WTC11 (cell line): Measurements from ENCODE around the gene TMEM120B. TPM values are rescaled to one million over a fixed set of nuclear protein-coding genes. Genes with fewer than 3 reads are reported as not detected.

Source experiments
- ATAC-seq: fragments of 200-7000 bp; cut with Tn5 transposase; 2 replicates; pipeline ENCODE4 v1.10.0; 2021; ENCODE audit warnings: mild to moderate bottlenecking, moderate library complexity
- CTCF ChIA-PET: fragments of 300-600 bp; sonication (Branson Sonifier 250); formaldehyde crosslinking; loops from one replicate; lab custom pipeline; 2021; ENCODE audit warnings: antibody characterized with exemption; lab: Charles Lee
- POLR2A ChIA-PET: fragments of 350-600 bp; sonication (Branson Sonifier 250); formaldehyde crosslinking; loops from one replicate; lab custom pipeline; 2021; ENCODE audit warnings: antibody characterized with exemption; lab: Charles Lee
- DNase-seq: peaks from one replicate; pipeline ENCODE4 v3.0.0; 2021; ENCODE audit warnings: low spot score
- H3K27ac Mint-ChIP-seq: 2 replicates; pipeline ENCODE4 v1.8.0; 2021; ENCODE audit warnings: mixed read lengths
- H3K27me3 Mint-ChIP-seq: 2 replicates; pipeline ENCODE4 v1.8.0; 2021; ENCODE audit warnings: low read depth, mild to moderate bottlenecking, moderate library complexity, mixed read lengths
- H3K36me3 Mint-ChIP-seq: 2 replicates; pipeline ENCODE4 v1.8.0; 2021; ENCODE audit warnings: mixed read lengths
- H3K4me1 Mint-ChIP-seq: 2 replicates; pipeline ENCODE4 v1.8.0; 2022; ENCODE audit warnings: mixed read lengths
- H3K4me3 Mint-ChIP-seq: 2 replicates; pipeline ENCODE4 v1.8.0; 2021; ENCODE audit warnings: mild to moderate bottlenecking, moderate library complexity, mixed read lengths
- H3K9me3 Mint-ChIP-seq: 2 replicates; pipeline ENCODE4 v1.8.0; 2021; ENCODE audit warnings: mixed read lengths
- CBFB ChIP-seq: sonication (generic); formaldehyde crosslinking; IDR thresholded peaks from 2 replicates; pipeline ENCODE4 v1.8.1; 2022; ENCODE audit warnings: mild to moderate bottlenecking, low read depth, missing genetic modification reagents
- GABPB1 ChIP-seq: sonication (generic); formaldehyde crosslinking; IDR thresholded peaks from 2 replicates; pipeline ENCODE4 v1.8.1; 2023; ENCODE audit warnings: mild to moderate bottlenecking, missing genetic modification reagents
- JUN ChIP-seq: sonication (generic); formaldehyde crosslinking; IDR thresholded peaks from 2 replicates; pipeline ENCODE4 v1.8.0; 2023; ENCODE audit warnings: mild to moderate bottlenecking, missing genetic modification reagents
- NFATC4 ChIP-seq: fragments of 250-450 bp; sonication (Bioruptor Pico); IDR thresholded peaks from 2 replicates; pipeline ENCODE4 v1.9.0; 2021; ENCODE audit warnings: mild to moderate bottlenecking
- NFE2L1 ChIP-seq: sonication (generic); formaldehyde crosslinking; IDR thresholded peaks from 2 replicates; pipeline ENCODE4 v1.8.1; 2023; ENCODE audit warnings: missing genetic modification reagents
- NFYB ChIP-seq: sonication (generic); formaldehyde crosslinking; conservative IDR thresholded peaks from 2 replicates; pipeline ENCODE4 v1.8.0; 2022; ENCODE audit warnings: low read depth, missing genetic modification reagents
- ZBTB21 ChIP-seq: sonication (generic); formaldehyde crosslinking; IDR thresholded peaks from 2 replicates; pipeline ENCODE4 v1.8.1; 2023; ENCODE audit warnings: mild to moderate bottlenecking, missing genetic modification reagents, borderline replicate concordance
- ZNF416 ChIP-seq: fragments of 250-450 bp; sonication (Bioruptor Pico); IDR thresholded peaks from 2 replicates; pipeline ENCODE4 v1.9.0; 2021; ENCODE audit warnings: mild to moderate bottlenecking, inconsistent platforms
- total RNA-seq: library from RNA; stranded (reverse); gene quantifications from 3 replicates; pipeline ENCODE4 v1.2.3, GENCODE V29; 2021
- TF ChIP-seq, protein P1 (sequence below): sonication (generic); formaldehyde crosslinking; IDR thresholded peaks from 2 replicates; pipeline ENCODE4 v1.8.1; 2023; ENCODE audit warnings: mild to moderate bottlenecking, missing genetic modification reagents
- TF ChIP-seq, protein P2 (sequence below): sonication (generic); formaldehyde crosslinking; IDR thresholded peaks from 2 replicates; pipeline ENCODE4 v1.8.0; 2022; ENCODE audit warnings: mild to moderate bottlenecking, missing genetic modification reagents
- TF ChIP-seq, protein P3 (sequence below): fragments of 250-450 bp; sonication (Bioruptor Pico); IDR thresholded peaks from 2 replicates; pipeline ENCODE4 v1.9.0; 2021; ENCODE audit warnings: moderate library complexity, mild to moderate bottlenecking, inconsistent platforms, borderline replicate concordance
- TF ChIP-seq, protein P4 (sequence below): sonication (generic); formaldehyde crosslinking; IDR thresholded peaks from 2 replicates; pipeline ENCODE4 v1.8.0; 2023; ENCODE audit warnings: missing genetic modification reagents, mild to moderate bottlenecking, borderline replicate concordance
- TF ChIP-seq, protein P5 (sequence below): fragments of 250-450 bp; sonication (Bioruptor Pico); IDR thresholded peaks from 2 replicates; pipeline ENCODE4 v1.8.0; 2021; ENCODE audit warnings: mild to moderate bottlenecking
- TF ChIP-seq, protein P6 (sequence below): sonication (generic); formaldehyde crosslinking; IDR thresholded peaks from 2 replicates; pipeline ENCODE4 v1.8.1; 2023; ENCODE audit warnings: mild to moderate bottlenecking, missing genetic modification reagents, moderate library complexity
- TF ChIP-seq, protein P7 (sequence below): sonication (generic); formaldehyde crosslinking; IDR thresholded peaks from 2 replicates; pipeline ENCODE4 v1.8.0; 2022; ENCODE audit warnings: mild to moderate bottlenecking, missing genetic modification reagents
- TF ChIP-seq, protein P8 (sequence below): sonication (generic); formaldehyde crosslinking; IDR thresholded peaks from 2 replicates; pipeline ENCODE4 v1.8.0; 2022; ENCODE audit warnings: mild to moderate bottlenecking, missing genetic modification reagents
- TF ChIP-seq, protein P9 (sequence below): fragments of 200-600 bp; IDR thresholded peaks from 2 replicates; pipeline ENCODE4 v1.8.0; 2022; ENCODE audit warnings: antibody characterized with exemption

The TMEM120B gene
- total RNA-seq, 1 experiment from 2014 or later = 36.9 TPM

DNA sequence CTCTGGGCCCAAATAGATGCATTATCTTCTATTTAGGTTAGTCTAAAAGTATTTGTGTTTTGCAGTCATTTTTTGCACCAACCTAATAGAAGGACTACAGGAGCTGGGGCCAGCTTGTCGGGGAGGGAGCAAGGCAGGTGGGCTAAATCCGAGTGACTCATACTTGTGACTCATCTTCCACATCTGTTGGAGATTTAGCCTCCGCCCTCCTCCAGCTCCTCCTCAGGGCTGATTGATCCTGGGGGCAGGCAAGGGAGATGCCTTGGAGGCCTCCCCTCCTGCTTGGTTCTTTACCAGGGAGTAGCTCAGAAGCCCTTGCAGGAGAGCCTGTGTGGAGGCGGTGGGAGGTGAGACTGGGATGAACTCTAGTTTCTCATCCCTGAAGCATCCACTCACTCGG is 53.0 kb downstream of the TMEM120B start:
- Mint-ChIP-seq H3K4me1 (no peaks in the 10 kb centered on the region), H3K36me3 (peaks cover 15% of the 10 kb centered on the region), H3K27me3 (no peaks in the 10 kb centered on the region; the same call in 1 of the 2 replicates), H3K27ac (no peak overlapping the region), H3K4me3 (no peak overlapping the region), H3K9me3 (no peaks in the 10 kb centered on the region)
- DNase-seq (no peak), ATAC-seq (no peak)
- ChIA-PET CTCF (interaction anchor here (0.6 to 1.7 kb wide), 2 partner anchors 53 to 364 kb away, joined by 3 to 7 read pairs; partner anchors contain the start of gene TMEM120B), POLR2A (interaction anchor here (0.5 kb wide), 1 partner anchor 16 kb away, joined by 3 read pairs; no protein-coding TSS in a partner anchor)
- TF ChIP-seq, protein P1, sequence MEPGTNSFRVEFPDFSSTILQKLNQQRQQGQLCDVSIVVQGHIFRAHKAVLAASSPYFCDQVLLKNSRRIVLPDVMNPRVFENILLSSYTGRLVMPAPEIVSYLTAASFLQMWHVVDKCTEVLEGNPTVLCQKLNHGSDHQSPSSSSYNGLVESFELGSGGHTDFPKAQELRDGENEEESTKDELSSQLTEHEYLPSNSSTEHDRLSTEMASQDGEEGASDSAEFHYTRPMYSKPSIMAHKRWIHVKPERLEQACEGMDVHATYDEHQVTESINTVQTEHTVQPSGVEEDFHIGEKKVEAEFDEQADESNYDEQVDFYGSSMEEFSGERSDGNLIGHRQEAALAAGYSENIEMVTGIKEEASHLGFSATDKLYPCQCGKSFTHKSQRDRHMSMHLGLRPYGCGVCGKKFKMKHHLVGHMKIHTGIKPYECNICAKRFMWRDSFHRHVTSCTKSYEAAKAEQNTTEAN = no peak
- TF ChIP-seq NFATC4 (CRISPR knock-in tag) = no peak
- TF ChIP-seq, protein P2, sequence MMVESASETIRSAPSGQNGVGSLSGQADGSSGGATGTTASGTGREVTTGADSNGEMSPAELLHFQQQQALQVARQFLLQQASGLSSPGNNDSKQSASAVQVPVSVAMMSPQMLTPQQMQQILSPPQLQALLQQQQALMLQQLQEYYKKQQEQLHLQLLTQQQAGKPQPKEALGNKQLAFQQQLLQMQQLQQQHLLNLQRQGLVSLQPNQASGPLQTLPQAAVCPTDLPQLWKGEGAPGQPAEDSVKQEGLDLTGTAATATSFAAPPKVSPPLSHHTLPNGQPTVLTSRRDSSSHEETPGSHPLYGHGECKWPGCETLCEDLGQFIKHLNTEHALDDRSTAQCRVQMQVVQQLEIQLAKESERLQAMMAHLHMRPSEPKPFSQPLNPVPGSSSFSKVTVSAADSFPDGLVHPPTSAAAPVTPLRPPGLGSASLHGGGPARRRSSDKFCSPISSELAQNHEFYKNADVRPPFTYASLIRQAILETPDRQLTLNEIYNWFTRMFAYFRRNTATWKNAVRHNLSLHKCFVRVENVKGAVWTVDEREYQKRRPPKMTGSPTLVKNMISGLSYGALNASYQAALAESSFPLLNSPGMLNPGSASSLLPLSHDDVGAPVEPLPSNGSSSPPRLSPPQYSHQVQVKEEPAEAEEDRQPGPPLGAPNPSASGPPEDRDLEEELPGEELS = no peak
- TF ChIP-seq NFYB (CRISPR knock-in tag) = no peak
- TF ChIP-seq JUN = no peak
- TF ChIP-seq GABPB1 (CRISPR knock-in tag) = no peak
- TF ChIP-seq, protein P3, sequence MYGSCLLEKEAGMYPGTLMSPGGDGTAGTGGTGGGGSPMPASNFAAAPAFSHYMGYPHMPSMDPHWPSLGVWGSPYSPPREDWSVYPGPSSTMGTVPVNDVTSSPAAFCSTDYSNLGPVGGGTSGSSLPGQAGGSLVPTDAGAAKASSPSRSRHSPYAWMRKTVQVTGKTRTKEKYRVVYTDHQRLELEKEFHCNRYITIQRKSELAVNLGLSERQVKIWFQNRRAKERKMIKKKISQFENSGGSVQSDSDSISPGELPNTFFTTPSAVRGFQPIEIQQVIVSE = no peak
- TF ChIP-seq, protein P4, sequence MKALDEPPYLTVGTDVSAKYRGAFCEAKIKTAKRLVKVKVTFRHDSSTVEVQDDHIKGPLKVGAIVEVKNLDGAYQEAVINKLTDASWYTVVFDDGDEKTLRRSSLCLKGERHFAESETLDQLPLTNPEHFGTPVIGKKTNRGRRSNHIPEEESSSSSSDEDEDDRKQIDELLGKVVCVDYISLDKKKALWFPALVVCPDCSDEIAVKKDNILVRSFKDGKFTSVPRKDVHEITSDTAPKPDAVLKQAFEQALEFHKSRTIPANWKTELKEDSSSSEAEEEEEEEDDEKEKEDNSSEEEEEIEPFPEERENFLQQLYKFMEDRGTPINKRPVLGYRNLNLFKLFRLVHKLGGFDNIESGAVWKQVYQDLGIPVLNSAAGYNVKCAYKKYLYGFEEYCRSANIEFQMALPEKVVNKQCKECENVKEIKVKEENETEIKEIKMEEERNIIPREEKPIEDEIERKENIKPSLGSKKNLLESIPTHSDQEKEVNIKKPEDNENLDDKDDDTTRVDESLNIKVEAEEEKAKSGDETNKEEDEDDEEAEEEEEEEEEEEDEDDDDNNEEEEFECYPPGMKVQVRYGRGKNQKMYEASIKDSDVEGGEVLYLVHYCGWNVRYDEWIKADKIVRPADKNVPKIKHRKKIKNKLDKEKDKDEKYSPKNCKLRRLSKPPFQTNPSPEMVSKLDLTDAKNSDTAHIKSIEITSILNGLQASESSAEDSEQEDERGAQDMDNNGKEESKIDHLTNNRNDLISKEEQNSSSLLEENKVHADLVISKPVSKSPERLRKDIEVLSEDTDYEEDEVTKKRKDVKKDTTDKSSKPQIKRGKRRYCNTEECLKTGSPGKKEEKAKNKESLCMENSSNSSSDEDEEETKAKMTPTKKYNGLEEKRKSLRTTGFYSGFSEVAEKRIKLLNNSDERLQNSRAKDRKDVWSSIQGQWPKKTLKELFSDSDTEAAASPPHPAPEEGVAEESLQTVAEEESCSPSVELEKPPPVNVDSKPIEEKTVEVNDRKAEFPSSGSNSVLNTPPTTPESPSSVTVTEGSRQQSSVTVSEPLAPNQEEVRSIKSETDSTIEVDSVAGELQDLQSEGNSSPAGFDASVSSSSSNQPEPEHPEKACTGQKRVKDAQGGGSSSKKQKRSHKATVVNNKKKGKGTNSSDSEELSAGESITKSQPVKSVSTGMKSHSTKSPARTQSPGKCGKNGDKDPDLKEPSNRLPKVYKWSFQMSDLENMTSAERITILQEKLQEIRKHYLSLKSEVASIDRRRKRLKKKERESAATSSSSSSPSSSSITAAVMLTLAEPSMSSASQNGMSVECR (CRISPR knock-in tag) = no peak
- TF ChIP-seq, protein P5, sequence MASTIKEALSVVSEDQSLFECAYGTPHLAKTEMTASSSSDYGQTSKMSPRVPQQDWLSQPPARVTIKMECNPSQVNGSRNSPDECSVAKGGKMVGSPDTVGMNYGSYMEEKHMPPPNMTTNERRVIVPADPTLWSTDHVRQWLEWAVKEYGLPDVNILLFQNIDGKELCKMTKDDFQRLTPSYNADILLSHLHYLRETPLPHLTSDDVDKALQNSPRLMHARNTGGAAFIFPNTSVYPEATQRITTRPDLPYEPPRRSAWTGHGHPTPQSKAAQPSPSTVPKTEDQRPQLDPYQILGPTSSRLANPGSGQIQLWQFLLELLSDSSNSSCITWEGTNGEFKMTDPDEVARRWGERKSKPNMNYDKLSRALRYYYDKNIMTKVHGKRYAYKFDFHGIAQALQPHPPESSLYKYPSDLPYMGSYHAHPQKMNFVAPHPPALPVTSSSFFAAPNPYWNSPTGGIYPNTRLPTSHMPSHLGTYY (CRISPR knock-in tag) = no peak
- TF ChIP-seq CBFB (CRISPR knock-in tag) = no peak

DNA sequence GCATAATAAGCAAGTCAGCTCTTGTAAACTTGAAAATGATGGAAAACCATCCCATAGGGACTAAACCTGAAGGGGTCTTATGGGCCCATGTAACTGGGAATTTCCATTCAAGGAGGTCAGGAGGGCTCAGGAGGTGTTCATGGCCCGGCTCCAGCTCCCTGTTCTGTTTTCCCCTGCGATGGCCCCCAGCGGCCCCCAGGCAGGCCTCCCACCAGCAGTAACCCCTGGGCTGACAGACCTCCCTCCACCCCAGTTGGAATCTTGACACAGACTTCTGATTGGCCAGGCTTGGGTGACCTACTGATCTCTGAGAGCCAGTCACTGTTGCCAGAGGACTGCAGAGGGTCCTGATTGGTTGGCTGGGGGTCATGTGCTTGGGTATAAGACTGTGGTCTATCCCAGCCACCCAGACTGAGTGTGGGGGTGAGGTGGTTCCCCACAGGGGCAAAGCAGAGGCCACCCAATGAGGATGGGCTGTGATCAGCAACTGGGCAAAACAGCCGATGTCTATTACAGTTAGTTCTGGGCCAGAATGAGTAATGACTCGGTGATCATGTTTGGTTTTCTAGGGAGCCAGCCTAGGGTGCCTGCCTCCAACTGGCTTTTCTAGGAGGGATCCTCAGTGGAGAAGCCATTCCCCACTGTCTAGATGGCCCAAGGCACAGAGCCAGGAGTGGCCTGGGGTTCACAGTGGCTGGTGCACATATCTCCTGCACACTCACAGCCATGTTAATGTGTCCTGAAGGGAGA is 53.9 kb downstream of the TMEM120B start:
- Mint-ChIP-seq H3K36me3 (peaks cover 11% of the 10 kb centered on the region), H3K9me3 (no peaks in the 10 kb centered on the region), H3K27ac (no peak overlapping the region), H3K27me3 (no peaks in the 10 kb centered on the region; the same call in 1 of the 2 replicates), H3K4me3 (no peak overlapping the region), H3K4me1 (no peaks in the 10 kb centered on the region)
- ATAC-seq (peak; percentile 46), DNase-seq (no peak)
- POLR2A ChIA-PET = no interaction called here
- CTCF ChIA-PET = interaction anchor here (1.7 kb wide), 1 partner anchor 53 kb away, joined by 7 read pairs; the partner anchor contains the start of gene TMEM120B
- TF ChIP-seq NFYB (CRISPR knock-in tag) (peak; percentile 86), ZBTB21 (no peak), NFE2L1 (CRISPR knock-in tag) (no peak), GABPB1 (CRISPR knock-in tag) (no peak), ZNF416 (CRISPR knock-in tag) (no peak)
- TF ChIP-seq, protein P6, sequence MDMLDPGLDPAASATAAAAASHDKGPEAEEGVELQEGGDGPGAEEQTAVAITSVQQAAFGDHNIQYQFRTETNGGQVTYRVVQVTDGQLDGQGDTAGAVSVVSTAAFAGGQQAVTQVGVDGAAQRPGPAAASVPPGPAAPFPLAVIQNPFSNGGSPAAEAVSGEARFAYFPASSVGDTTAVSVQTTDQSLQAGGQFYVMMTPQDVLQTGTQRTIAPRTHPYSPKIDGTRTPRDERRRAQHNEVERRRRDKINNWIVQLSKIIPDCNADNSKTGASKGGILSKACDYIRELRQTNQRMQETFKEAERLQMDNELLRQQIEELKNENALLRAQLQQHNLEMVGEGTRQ = peak; percentile 75
- TF ChIP-seq, protein P7, sequence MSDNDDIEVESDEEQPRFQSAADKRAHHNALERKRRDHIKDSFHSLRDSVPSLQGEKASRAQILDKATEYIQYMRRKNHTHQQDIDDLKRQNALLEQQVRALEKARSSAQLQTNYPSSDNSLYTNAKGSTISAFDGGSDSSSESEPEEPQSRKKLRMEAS (CRISPR knock-in tag) = no peak
- TF ChIP-seq, protein P8, sequence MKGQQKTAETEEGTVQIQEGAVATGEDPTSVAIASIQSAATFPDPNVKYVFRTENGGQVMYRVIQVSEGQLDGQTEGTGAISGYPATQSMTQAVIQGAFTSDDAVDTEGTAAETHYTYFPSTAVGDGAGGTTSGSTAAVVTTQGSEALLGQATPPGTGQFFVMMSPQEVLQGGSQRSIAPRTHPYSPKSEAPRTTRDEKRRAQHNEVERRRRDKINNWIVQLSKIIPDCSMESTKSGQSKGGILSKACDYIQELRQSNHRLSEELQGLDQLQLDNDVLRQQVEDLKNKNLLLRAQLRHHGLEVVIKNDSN (CRISPR knock-in tag) = 0 out of 2 replicates have a peak, but pooled peaks have one; percentile 44
- TF ChIP-seq, protein P9, sequence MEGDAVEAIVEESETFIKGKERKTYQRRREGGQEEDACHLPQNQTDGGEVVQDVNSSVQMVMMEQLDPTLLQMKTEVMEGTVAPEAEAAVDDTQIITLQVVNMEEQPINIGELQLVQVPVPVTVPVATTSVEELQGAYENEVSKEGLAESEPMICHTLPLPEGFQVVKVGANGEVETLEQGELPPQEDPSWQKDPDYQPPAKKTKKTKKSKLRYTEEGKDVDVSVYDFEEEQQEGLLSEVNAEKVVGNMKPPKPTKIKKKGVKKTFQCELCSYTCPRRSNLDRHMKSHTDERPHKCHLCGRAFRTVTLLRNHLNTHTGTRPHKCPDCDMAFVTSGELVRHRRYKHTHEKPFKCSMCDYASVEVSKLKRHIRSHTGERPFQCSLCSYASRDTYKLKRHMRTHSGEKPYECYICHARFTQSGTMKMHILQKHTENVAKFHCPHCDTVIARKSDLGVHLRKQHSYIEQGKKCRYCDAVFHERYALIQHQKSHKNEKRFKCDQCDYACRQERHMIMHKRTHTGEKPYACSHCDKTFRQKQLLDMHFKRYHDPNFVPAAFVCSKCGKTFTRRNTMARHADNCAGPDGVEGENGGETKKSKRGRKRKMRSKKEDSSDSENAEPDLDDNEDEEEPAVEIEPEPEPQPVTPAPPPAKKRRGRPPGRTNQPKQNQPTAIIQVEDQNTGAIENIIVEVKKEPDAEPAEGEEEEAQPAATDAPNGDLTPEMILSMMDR = no peak
